NCI-H2196 treated with DMSO at 0.1 percent for 48 hours (cell line): ENCODE measurements around the gene CAT.
A peak's percentile ranks its signal among the peaks of the same experiment; 100 is the strongest.
"Not testable (repeated sequence)": the region's sequence is repeated elsewhere in the genome, so short reads cannot be mapped to it uniquely, and the experiment has no call there.

Experiments used
- DNase-seq: peaks from one replicate; lab custom pipeline; 2025; ENCODE audit not compliant: unreplicated experiment; lab: John Stamatoyannopoulos, UW

Gene CAT

DNA sequence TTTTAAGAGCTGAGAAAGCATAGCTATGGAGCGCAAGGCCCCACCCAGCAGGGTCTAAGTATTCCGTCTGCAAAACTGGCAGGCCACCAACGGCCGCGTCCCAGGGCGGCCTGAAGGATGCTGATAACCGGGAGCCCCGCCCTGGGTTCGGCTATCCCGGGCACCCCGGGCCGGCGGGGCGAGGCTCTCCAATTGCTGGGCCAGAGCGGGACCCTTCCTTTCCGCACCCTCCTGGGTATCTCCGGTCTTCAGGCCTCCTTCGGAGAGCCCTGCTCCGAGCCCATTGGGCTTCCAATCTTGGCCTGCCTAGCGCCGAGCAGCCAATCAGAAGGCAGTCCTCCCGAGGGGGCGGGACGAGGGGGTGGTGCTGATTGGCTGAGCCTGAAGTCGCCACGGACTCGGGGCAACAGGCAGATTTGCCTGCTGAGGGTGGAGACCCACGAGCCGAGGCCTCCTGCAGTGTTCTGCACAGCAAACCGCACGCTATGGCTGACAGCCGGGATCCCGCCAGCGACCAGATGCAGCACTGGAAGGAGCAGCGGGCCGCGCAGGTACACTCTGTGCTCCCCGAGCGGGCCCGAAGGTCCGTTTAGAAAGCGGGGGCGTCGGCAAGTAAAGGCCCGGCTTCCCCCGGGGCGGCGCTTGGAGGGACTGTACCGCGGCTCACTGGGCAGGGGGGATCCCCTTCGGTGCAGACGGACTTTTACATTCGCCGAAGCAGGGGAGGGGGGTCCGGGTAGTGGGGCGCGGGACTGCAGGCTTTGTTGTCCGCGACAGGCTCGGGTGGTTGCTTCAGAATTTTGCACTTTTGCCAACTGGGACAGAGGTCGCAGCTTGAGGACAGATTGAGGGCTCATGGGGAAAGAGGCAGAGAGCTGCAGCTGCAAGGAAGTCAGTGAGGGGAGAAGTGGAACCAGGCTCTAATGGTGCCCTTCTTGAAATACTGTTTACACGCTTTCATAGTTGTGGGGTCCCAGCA is at the start of gene CAT:
CAT (plus strand) TSS at position 406 of the 979 bp plus-strand sequence; CDS start at position 486, 80 bp downstream.
- DNase-seq, result peak; percentile 91

DNA sequence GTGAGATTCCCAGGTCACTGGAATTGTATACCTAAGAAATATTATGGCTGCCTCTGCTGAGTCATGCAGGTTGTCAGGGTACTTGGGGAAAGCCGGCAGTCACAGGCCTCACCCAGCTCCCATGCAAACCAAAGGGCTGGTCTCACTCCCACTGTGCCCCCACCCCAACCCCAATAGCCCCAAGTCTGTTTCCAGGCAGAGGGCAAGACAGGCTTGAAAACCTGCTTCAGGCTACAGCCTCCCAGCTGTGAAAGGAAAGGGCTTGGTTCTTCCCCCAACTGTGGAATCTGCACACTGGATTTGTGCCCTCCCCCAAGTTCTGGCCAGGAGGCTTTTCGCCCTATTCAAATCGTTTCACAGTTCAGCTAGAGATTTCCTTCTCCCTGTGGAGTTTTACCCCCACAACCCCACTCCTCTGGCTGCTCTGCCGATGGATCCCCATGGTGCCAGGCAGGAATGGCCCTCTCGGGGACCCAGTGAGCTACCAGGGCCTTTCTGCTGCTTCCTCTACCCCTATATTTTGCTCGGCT is 43.9 kb upstream of the CAT start:
- no peak for DNase-seq

DNA sequence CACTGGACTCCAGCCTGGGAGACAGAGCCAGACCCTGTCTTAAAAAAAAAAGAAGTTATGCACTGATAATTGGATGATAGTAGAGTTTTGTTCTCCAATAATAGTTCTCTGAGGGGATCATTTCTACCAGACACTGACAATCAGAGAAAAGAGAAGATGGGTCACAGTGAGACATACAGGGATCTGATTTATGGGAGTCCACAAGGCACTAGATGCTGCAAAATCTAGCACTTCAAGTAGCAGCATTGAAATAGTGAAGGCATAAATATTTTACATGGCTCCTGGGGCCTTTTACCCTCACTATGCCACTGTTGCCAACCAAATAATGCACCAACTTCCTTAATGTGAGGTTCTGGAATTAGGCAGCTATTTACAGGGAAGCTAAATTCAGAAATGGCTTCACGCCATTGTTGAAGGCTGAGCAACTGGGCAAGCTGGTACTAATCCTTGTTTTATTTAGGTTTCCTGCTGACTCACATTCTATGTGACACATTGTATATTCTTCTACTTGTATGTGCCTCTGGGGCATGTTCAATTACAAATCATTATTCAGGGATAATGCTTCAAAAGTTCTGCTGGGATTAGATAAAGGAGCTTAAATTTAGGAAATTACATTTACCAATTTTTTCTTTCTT is 42.7 kb upstream of the CAT start:
- no peak for DNase-seq

DNA sequence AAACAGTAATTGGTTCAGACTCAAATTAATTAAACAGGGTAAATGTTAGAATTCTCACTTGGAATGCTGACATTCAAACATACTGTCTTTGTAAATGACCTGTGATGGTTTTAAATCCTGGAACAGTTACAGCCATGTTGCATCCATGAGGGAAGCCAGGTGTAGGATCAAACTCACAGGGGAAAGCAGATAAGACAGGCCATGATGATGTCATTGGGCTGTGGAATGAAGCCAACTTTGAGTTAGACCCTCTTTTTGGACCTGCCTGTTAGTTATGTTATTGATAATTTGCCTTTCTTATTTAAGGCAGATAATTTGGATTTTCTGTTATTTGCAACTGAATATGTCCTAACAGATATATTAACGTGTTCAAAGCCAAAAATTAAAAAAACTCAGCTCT is 41.6 kb upstream of the CAT start:
- no peak for DNase-seq

DNA sequence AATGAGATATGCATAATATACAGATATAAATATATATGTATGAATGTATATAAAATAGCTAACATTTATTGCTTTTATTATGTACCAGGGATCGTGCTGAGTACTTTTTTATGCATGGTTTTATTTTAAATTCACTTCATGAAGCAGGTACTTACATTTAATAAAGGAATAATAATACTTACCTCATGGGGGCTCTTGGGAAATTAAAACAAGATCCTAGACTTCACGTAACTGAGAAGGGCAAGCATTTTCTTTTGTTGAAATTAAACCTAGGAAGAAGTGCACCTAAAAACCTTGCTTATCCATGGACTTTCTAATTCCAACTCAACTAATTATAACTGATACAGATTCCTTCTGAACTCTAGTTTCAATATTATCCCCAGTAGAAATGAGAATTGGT is 40.9 kb upstream of the CAT start:
- DNase-seq, result no peak

DNA sequence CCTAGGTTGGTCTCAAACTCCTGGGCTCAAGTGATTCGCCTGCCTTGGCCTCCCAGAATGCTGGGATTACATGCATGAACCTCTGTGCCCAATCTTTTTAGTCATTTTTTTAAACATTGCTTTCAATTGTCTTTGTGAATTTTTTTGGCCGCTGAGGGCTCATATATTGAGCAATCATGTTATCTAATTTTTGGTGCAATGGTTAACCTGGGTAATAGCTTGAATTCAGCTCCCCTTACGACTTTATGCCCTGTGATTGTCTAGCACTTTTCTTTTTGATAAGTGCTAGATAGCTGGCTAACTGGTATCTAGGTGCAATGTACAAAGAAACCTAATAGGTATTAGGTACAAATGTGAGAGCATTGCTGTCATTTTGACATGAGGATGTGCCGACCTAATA is 35.3 kb upstream of the CAT start:
- no peak for DNase-seq

DNA sequence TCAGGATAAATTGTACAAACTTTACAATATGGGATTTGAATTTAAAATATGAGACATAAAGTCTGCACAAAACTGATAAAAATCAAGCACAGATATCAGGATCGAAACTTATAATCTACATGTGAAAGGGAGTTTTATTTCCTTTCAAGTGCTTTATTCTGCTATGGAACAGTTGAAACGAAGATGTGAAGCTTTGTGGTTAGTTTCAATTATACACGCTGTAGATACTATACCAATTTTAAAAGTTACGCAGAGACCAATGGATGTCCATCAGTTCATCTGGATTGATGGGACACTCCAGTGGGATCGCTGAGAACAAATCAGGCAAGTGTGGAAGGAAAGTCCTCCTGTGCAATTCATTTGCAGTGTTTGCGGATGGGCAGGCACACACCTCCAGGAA is 34.5 kb upstream of the CAT start:
- DNase-seq, result no peak

DNA sequence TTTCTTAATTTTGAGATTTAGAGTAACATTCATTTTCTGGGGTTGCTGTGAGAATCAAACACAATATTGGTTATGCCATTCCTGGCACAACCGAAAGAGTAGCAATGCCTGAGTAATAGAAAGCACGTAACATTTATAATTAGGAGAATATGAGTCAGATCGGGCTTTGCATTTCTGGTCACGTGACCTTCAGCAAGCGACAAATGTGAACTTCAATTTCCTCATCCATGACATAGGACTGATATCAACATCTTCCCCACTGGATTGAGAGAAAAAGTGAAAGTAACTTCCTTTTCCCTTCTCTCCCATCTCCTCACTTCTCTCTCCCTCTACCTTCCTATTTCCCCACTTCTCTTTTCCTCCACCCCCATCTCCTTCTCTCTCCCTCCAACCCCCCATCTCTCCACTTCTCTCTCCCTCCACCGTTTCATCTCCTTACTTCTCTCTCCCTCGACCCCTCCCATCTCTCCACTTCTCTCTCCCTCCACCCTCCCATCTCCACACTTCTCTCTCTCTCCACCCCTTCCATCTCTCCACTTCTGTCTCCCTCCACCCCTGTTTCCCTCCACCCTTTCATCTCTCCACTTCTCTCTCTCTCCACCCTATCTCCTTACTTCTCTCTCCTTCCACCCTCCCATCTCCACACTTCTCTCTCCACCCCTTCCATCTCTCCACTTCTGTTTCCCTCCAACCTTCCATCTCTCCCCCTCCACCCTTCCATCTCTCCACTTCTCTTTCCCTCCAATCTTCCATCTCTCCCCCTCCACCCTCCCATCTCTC is 33.5 kb upstream of the CAT start:
- no peak for DNase-seq

DNA sequence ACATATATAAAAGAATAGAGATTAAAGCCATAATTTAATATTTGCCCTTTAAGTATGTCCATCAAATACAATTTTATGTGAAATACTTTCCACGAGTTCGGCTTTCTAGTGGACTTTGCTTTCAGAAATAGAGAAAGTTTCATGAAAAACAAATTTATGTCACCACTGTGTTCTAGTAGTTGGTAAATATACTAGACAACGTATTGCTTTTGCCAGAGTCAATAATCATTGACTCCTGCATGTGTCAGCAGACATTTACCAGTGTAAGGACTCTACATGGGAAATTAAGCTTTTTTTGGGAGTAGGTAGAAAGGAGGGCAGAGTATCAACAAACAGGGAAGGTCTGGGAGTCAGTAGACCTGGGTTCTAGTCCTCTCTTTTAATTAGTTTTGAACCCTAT is 32.3 kb upstream of the CAT start:
- DNase-seq, result no peak

DNA sequence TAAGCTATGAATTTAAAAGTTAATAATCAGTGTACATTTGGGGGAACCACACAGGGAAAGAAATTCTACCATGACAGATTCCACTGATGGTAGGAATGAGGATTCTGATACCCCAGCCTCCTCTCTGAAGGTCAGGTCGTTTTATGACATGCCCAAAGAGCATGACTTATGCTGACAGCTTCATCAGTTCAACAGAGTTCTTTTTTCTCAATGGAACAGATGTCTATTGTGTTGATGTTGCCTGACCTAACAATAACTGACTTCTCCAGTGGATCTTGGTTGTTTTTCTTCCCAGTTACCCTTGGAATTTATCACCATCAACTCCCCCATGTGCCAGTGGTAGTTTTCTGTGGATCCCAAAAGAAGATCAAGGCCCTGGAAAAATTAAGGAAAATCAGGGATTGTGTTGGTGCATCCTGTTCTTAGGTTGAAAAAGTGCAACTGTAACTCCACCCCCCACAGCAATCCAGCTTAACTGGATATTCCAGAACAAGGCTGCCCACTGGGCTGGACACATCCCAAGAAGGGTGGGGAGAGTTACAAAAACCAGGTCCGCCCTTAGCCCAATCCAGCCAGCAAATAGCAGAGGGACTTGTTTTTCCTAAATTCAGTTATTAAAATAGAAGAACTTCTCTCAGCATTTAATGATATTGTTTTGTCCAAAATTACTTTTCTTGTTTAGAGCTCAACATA is 31.5 kb upstream of the CAT start:
- DNase-seq, result no peak

DNA sequence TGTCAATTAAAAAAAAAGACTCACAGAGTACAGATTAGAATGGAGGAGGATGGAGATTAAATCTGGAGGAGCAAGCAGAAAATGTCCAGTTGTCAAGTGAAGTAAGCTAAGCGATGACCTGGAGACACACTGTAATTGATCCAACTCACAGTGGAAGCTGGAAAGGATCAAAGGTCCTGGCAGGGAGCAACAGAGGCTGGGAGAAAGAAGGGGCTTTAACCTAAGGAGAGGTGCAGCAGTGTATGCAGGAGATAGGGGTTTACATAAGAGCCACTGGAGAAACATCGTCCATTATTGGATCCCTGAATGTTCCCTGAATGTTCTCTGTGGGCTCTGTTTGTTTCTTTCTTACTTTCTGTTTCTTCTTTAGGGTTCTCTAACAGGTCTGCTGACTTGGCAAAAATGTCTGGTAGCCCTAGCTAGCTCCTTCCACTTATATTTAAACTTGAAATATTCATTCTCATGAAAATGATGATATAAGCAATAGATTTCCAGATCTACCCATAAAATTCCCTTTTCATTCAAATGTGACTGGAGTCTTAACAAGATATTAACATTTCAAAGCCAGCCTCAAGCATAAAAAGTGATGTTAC is 30.1 kb upstream of the CAT start:
- no peak for DNase-seq

DNA sequence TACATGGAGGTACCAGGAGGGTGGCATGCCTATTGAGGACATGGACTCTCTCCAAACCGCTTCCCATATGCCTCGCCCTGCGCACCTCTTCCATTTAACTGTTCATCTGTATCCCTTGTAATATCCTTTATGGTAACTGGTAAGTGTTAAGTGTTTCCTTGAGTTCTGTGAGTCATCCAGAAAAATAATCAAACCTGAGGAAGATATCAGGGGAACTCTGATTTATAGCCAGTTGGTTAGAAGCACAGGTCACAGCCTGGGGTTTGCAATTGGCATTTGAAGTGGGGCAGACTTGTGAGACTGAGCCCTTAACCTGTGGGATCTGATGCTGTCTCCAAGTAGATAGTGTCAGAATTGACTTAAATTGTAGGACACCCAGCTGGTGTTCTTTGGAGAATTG is 27.6 kb upstream of the CAT start:
- DNase-seq, result no peak

DNA sequence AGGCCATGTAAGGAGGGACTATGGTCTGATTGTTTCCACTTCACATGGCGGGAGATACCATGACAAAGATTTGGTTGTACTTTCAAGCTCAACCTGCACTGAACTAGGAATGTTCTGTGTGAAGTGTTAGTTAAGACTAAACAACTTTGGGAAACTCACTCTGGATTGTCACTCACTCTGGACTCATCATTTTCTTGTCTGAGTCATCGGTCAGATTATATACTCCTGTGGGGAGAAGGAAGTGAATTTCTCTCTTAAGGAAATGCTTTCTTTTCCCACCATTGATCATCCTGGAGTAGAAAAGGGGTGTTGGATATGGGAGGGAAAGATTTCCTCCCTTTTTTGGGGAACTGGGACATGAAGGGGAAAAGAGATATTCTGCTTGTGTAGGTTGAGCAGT is 26.9 kb upstream of the CAT start:
- no peak for DNase-seq

DNA sequence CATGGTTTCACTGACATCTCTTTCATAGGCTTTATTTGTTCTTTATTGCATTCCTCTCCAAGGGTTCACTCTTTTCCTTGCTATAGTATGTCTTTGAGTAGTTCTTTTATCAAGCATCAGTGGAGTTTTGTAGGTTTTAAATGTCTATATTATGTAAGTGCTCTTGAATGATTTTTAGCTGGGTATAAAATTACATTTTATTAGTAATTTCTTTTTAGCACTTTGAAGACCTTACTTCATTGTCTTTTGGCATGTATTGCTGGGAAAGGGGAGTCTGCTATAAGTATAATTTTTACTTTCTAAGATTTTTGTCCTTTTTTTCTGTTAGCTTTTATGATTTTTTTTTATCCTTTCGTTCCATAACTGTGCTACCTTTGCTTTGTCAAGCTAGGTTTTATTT is 25.5 kb upstream of the CAT start:
- DNase-seq, result no peak

DNA sequence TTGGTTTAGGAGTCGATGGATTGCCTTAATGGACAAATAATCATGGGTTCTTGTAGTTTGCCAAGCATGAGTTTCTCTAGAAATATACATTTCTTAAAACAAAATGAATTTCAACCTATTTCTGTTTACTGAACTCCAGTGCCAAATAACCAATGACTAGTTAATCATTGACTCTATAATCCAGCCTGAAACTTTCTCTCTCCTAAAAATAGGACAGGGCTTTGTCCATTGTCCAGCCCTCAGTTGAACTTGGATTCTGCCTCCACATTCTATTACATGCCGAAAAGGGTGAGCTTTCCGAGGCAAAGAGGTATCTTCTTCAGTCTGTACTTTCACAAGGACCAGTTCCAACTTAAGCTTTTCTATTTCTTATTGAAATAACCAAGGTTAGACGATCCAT is 23.2 kb upstream of the CAT start:
- no peak for DNase-seq

DNA sequence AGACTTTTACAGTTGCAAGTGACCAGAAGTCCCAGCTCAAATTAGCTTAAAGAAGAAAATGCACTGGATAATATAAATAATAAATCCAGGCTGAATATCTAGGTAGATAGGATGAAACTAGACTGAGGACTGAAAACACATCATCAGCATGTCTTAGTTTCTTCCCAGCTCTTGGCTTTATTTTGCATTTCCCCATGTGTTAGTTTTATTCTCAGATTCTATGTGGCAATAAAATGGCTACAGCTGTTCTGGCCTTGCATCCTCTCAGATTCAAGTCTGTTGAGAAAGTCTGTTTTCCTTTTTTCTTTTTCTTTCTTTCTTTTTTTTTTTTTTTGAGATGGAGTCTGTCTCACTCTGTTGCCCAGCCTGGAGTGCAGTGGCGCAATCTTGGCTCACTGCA is 22.6 kb upstream of the CAT start:
- DNase-seq, result no peak

DNA sequence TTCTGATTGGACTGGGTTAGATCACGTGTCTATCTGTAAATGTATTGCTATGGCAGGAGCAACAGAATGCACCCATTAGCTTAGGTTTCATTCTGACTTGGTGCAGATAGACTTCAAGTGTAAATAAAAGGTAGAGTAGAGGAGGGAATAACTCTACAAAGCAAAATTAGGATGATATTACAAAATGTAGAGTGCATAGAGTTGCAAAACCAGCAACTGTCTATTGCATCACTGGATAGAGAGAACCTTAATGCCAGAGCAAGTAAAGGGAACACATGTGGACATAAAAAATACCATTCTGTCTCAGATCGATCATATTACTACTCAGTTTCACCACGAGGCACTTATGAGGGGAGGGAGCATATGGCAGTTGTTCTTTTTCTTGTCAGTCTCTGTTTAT is 22.0 kb upstream of the CAT start:
- no peak for DNase-seq

DNA sequence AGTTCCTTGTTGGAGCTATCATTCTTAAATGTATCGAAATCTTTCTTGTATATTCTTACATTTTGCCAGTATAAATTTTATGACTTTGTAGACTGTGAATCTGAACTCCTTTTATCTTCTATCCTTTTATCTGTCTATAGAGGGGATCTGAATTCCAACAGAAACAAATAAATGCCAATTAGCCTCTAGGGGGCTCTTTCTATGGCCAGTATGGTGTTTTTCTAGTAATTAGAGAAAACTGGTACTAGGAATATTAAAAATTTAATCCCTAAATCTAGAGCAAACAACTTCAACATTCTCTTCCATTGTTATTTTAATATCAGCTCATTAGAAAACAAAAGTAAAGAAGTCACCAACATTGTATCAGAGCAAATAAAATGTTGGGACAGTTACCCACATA is 21.5 kb upstream of the CAT start:
- no peak for DNase-seq

DNA sequence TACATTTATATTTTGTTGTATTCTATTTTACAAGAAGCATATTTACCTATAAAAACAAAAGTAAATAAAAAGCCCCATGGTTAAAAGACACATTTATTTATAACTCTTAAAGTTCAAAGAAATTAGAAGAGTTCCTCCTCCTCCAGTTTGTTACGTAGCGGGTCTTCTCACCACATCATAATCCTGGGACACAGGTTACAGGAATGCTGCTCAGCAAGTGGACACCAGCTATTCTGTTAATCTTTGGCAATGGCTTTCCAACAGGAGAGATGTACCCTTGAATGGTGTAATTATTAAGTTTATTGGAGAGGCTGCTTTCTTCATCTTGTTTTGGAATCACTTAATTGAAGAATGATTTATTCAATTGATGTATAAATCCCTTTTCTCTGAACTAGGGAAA is 19.6 kb upstream of the CAT start:
- DNase-seq, result no peak

DNA sequence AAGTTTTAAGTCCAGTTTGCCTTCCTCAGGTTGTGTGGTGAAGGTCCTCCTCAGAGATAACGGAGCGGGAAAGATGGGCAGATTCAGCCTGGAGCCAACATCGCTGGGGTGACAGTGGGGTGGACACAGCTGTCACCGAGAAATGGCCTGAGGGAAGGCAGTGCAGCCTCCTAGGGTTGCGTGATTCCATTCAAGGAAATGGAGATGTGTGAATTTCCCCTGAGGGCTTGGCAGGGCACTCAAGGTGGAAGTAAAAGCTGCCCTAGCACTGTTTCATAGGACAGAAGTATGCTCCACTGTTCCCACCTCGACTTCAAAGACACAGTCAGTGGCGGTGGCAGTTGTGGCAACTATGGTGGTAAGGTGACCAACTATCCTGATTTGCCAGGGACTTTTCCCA is 15.4 kb upstream of the CAT start:
- no peak for DNase-seq

DNA sequence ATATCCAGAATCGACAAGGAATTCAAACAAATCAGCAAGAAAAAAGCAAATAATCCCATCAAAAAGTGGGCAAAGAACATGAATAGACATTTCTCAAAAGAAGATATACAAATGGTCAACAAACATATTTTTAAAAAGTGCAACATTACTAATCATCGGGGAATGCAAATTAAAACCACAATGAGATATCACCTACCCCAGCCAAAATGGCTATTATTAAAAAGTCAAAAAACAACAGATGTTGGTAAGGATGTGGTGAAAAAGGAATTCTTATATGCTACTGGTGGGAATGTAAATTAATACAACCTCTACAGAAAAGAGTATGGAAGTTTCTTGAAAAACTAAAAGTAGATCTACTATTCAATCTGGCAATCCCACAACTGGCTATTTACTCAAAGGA is 13.9 kb upstream of the CAT start:
- DNase-seq, result not testable (repeated sequence)
